GM21447 (cell line): ENCODE results near the gene NT5DC2.

Experiments used
- ATAC-seq: cut with Tn5 transposase; IDR thresholded peaks from one replicate; pipeline ENCODE4 v1.9.1; 2021; ENCODE audit not compliant: unreplicated experiment

NT5DC2 gene

DNA sequence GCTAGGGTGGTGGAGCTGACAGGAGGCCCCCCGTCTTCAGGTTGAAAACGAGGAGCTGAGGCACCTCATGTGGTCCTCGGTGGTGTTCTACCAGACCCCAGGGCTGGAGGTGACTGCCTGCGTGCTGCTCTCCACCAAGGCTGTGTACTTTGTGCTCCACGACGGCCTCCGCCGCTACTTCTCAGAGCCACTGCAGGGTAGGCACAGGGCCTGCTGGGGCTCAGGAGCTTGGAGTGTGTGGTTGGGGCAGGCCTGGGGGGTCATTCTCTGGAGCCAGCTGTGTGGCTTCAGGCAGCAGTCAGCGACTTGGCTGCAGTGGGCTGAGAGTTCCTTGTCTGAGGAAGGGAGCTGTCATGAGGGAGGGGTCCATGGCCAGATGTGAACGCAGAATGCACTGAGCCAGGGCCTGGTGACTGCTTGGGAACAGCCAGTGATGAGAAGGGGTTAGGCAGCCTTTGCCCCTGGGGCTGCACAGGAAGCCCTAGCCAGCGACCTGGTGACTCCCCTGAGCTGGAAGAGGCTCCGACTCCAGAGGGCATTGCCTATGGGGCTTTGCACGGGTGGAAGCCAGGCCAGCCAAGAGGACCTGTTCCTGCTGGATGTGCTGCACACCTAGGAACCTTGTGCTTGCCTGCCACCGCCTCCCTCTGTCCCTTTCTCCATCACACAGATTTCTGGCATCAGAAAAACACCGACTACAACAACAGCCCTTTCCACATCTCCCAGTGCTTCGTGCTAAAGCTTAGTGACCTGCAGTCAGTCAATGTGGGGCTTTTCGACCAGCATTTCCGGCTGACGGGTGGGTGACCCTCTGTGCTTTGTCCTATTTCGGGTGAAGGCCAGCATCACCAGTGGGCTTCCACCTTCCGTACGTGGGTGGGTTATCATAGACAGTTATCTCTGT is 43.4 kb downstream of the NT5DC2 start:
- no peak for ATAC-seq

DNA sequence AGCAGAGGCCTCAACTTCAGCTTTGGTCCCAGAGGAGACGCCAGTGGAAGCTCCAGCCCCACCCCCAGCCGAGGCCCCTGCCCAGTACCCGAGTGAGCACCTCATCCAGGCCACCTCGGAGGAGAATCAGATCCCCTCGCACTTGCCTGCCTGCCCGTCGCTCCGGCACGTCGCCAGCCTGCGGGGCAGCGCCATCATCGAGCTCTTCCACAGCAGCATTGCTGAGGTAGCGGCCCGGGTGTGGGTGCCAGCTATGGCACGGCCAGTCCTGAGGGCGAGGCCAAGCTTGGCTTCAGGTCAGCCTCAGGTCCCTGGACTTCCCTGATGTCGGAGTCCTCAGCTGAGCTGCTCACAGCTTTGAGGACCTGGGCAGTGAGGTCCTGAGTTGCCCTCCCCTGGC is 44.2 kb downstream of the NT5DC2 start:
- ATAC-seq, result no peak

DNA sequence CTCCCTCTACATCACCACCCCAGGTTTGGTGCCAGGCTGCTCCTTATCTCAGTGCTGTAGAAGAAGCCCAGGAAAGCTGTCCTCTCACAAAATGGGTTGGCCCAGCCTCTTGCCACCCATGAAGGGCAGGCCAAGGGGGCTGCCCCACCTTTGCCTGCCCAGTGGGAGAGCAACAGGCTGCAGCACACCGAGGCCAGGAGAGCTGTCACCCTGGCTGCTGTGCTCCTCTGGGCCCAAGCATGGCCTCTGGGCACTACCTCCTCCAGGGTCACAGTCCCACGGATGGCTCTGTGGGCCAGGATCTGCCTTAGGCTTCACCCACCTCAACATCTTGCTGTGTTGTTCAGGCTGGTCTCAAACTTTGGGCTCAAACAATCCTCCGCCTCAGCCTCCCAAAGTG is 44.9 kb downstream of the NT5DC2 start:
- no peak for ATAC-seq

DNA sequence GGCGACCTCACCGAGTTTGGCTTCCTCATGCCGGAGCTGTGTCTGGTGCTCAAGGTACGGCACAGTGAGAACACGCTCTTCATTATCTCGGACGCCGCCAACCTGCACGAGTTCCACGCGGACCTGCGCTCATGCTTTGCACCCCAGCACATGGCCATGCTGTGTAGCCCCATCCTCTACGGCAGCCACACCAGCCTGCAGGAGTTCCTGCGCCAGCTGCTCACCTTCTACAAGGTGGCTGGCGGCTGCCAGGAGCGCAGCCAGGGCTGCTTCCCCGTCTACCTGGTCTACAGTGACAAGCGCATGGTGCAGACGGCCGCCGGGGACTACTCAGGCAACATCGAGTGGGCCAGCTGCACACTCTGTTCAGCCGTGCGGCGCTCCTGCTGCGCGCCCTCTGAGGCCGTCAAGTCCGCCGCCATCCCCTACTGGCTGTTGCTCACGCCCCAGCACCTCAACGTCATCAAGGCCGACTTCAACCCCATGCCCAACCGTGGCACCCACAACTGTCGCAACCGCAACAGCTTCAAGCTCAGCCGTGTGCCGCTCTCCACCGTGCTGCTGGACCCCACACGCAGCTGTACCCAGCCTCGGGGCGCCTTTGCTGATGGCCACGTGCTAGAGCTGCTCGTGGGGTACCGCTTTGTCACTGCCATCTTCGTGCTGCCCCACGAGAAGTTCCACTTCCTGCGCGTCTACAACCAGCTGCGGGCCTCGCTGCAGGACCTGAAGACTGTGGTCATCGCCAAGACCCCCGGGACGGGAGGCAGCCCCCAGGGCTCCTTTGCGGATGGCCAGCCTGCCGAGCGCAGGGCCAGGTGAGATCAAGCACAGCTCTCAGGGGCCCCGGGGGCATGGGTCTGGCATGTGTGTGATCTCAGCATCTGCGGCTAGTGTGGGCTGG is 45.6 kb downstream of the NT5DC2 start:
- ATAC-seq, result no peak

DNA sequence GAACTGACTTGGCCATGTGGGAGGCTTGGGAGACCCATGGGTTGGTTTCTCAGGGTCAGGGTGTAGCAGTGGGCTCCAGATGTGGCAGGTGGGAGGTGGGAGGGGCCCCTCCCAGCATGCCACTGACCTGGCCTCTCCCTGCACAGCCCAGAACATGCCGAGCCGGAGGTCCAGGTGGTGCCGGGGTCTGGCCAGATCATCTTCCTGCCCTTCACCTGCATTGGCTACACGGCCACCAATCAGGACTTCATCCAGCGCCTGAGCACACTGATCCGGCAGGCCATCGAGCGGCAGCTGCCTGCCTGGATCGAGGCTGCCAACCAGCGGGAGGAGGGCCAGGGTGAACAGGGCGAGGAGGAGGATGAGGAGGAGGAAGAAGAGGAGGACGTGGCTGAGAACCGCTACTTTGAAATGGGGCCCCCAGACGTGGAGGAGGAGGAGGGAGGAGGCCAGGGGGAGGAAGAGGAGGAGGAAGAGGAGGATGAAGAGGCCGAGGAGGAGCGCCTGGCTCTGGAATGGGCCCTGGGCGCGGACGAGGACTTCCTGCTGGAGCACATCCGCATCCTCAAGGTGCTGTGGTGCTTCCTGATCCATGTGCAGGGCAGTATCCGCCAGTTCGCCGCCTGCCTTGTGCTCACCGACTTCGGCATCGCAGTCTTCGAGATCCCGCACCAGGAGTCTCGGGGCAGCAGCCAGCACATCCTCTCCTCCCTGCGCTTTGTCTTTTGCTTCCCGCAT is 46.4 kb downstream of the NT5DC2 start:
- ATAC-seq, result no peak

DNA sequence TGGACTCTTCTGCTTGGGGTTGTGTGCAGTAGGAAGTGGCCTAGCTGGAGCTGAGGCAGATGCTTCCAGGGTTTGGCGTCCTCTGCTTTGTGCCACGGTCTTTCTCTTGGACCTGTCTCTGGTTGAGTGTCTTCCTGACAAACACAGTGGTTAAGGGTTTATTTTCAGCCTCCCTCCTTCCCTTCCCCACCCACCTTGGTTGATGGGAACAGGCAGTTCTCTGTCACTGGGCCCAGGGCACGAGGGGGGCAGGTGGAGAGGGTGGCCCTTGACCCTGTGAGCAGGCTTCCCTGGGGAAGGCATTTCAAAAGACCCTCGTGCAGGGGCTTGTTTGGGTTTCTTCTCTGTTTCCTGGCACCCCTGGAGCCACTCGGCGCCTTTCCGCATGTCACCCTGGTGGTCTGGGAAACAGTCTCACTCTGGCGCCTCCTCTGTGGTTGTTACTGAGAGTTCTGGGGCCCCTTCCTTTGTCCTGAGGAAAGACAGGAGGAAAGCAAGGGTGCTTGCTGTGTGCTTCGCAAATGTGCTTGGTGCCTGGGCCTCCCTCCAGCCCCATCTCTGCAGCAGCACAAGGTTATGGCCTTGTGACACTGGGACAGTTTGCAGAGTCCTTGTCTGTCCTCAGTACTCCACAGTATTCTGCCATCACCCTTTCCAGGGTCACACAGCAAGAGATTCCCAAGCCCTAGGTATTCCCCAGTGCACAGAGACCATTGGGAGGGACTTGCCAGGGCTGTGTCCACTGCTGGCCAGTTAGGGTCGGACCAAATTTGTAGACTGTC is 48.8 kb downstream of the NT5DC2 start:
- ATAC-seq, result no peak

DNA sequence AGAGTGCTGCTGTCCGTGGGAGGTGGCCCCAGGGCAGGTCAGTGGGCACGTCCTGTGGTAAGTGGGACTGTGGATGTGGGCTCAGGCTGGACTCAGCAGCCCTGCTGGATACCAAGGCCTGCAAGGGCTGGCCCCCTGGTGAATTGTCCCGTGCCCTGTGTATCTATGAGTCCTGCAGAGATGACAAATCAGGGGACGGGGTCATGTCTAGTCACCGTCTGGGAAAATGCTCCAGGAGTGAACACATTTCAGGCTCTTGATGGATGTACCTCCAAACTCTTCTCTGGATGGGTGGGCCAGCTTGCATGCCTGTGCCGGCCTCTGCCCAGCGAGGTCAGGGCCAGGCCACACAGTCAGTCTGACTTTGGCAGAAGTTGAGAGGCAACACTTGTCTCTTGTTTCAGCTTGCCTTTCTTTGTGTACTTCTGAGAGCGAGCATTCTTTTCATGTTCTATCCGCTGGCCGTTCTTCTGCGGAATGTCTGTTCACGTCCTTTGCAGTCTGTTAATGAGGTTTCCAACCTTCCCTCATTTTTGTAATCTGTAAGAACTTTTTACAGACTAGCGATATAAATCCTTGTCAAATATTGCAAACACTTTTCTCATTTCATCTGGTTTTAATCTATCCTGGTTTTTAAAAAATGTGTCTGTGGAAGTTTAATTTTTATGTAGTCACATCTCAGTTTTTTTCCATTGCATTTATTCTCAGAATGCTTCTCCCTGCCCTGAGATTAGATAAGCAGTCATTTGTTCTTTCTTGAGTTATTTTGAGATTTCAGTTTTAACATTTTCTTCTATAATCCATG is 49.9 kb downstream of the NT5DC2 start:
- ATAC-seq, result no peak

DNA sequence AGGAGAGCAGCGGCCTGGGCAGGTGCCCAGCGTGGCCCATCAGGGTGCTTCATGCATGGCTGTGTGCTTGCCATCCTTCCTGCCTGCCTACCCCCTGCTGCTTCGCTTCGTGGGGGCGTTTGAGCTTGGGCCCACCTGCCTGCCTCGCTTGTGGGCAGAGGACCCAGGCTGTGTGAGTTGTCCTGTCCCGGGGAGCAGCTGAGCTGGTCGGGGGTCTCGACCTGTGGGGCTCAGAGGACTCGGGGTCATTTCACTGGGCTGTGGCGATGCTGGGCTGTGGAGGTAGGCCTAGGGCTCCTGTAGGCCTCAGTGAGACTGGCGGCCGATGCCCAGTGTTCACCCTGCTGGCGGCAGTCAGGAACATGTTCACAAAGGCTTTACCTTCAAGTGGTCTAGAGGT is 50.6 kb downstream of the NT5DC2 start:
- ATAC-seq, result no peak

DNA sequence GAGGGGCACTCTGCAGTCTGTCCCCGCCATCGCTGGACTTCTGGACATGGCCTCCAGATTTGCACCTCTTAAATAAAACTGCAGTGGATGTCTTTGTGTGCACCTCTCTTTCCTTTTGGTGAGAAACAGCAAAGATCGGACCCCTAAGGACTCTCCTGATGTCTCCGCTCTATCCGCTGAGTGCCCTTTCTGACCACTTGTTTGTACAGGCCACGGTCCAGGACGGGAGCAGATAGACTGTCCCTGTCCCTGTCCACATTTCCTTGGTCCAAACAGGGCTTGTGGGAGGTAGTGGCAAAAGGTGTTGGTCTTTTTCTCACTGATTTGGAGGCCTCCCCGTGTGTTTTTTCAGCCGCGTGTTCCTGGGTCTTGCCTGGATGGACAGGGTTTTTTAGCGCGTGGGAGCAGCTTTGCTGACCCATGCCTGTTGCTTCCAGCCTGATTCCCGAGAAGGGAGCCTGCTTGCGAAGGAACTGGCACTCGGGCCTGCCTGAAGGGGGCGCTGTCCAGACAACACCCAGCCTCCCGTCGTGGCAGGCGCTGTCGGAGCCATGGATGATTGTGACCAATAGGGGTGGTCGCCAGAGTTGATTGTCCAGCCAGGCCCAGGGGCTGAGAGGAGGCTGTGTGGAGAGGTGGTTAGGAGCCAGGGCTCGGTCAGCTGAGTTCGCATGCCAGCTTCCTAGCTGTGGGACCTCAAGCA is 51.7 kb downstream of the NT5DC2 start:
- ATAC-seq, result no peak

DNA sequence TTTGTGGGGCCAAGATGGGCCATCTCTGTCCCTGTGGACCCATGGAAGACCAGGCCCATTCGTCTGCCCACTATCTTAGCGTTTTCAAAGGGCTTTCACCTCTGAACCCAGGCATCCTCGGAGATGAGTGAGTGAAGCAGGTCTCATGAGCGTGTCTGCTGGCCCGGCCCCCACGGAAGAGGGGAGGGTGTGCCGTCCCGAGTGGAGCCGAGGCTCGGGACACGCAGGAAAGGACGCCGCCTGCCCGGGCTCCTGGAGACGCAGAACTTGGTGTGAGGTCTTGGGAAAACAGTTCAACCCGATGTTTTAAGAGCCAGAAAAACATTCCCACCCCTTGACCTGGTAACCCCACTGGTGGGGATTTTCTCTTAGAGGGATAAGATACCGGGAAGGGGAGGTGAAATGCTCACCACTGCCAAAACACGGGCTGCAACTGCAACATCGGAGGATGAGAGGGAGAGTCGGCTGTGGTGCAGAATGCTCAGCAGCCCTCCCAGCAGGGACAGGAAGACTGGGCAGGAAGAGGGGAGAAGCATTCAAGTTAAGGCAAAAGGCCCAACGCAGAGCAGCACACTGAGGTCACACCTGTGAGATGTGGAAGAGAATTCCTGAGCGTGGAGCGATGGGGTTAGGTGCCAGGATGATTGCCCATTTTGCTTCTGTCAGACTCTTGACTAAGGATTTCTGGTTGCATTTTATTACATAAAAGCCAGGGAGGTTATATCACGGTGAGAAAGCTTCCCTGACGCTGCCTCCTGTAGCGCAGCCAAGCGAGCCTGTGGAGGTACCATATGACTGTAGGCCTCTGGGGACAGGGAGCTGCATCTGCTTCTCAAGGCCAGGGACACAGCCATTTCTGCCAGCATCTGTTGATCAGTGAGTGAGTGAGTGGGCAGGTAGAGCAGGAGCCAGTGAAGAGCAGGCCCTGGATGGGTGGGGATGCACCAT is 52.6 kb downstream of the NT5DC2 start:
- ATAC-seq, result no peak

DNA sequence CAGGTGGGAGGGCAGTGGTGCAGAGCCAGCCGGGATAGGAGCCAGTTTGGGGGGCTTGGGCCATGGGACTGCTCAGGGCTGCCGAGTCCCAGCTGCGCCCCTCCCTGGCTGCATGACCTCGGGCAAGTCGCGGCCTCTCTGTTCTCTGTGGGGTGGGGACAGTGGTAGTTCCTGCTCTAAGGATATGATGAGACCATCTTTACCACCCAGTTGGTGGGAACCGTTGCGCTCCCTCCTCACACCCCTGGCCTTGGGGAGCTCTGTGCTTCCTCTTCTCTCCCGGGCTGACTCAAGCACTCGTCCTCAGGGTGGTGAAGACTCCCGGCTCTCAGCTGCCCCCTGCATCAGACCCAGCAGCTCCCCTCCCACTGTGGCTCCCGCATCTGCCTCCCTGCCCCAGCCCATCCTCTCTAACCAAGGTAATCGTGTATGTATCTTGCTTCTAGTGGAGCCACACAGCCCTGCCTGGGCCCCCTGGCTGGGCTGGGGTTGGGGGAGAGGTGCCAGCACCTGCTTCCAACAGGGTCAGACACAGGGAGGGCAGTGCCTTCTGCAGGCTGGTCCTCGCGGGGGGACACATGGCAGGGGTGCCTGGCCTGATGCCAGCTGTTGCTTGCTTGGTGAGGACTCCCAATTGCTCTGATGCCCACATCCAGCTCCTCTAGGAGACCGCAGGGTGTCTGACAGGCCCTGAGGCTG is 53.6 kb downstream of the NT5DC2 start:
- ATAC-seq, result no peak

DNA sequence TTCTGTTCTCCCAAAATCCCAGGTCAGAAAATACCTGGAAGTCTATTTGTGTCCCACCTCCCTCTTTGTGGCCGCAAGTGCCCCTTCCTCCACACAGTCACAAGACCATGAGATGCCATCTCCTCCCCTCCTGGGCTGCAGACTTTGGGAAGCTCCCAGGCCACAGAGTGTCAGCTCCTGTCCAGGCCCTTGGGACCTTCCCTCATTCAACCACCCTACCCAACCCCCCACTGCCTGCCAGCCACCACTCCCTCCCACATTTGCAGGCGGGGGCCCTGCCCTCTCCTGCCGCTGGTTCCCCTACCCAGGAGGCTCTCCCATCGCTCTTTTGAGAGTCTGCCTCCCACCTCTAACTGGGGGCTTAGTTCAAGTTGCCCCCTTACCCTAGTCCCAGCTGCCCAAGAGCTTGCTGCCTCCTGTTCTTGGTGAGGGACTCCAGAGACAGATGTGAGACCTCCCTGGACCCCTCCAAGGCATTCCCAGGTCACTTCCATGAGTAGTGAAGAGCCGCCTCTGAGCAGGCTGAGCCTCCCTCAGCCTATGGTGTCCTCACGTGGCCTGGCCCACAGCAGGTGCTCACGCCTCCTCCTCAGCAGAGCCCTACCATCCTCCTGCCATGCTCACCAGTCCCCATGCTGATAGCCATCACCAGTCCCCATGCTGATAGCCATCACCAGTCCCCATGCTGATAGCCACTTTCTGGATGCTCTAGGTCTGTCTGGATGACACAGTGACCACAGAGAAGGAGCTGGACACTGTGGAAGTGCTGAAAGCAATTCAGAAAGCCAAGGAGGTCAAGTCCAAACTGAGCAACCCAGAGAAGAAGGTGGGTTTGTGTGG is 54.4 kb downstream of the NT5DC2 start:
- no peak for ATAC-seq

DNA sequence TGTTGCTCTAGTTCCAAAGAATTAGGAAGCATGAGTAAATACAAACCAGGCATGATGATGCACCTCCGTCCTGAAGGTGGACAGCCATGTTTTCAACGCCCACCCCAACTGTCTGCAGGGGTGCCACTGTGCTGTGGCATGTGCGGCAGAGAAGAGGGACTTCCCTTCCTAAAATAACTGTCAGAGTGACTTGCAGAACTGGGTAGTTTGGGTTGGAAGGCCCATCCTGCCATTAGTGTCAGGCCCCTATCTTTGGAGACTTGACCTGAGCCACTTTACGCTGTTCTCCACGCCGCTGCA is 55.9 kb downstream of the NT5DC2 start:
- ATAC-seq, result no peak

DNA sequence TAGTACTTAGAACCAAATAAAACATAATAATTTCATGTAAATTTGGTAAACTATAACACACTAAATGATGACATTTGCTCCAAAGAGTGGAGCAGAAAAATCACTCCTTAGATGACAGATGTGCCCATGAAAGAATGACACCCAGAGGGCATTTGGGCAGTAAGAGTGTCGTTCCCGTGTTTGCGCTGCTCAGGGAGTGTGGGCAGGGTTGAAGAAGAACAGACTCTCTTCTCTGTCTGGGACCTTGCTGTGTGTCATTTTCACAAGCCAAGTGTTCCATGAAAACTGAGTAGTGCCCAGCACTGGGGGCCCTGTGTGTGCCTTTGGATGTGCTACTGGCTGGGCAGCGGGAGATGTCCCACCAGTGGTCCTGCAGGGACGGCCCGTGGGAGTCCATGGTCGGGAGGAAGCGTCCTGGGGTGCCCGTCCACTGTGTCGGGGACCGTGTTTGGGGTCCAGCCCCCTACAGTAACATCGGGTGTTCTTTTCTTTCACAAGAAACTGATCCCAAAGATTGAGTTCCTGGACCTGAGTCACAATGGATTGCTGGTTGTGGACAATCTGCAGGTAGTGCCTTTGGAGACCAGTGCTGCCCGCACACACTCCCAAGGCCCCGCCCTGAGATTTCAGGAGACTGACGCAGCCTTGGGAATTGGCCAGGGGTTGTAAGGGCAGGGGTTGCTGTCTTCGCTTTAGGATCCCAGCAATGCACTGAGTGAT is 56.4 kb downstream of the NT5DC2 start:
- no peak for ATAC-seq
